GM18867 (cell line): Measurements from ENCODE around the gene KRTAP10-1.
"Not testable (repeated sequence)": the region's sequence is repeated elsewhere in the genome, so short reads cannot be mapped to it uniquely, and the experiment has no call there.

Experiments used
- ATAC-seq: cut with Tn5 transposase; IDR thresholded peaks from one replicate; pipeline ENCODE4 v1.9.1; 2021; ENCODE audit warnings: mild to moderate bottlenecking, moderate library complexity; ENCODE audit not compliant: unreplicated experiment

KRTAP10-1 gene, protein sequence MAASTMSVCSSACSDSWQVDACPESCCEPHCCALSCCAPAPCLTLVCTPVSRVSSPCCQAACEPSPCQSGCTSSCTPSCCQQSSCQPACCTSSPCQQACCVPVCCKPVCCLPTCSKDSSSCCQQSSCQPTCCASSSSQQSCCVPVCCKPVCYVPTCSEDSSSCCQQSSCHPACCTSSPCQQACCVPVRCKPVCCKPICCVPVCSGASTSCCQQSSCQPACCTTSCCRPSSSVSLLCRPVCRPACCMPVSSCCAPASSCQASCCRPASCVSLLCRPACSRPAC

DNA sequence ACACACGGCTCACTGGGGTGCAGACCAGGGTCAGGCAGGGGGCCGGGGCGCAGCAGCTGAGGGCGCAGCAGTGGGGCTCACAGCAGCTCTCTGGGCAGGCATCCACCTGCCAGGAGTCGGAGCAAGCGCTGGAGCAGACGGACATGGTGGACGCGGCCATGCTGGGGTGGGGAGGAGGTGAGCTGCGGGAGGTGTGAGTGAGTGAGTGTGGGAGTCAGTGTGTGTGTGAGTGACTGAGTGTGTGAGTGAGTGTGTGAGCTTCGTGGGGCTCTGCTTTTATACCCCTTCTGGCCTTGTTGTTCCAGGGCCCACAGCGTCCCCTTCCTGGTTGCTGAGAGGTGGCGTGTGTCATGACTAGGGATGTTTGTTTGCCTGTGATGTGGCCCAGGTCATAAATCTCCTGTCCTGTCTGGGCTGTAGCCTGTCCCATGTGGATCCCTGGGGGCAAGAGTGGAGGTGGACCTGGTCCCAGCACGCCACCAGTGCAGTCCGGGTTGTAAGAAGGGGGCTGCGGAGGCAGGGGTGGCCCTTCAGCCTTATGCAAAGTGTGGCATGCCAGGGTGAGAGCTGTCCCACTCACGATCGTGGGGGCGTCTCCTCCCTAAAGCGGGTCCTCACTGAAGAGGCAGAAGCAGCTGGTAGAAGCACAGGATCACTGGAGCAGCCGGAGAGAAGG is at the start of gene KRTAP10-1:
Gene KRTAP10-1, minus strand, starts transcription at position 205 of the 676 bp plus-strand sequence. Its CDS starts 45 bp downstream, at position 160.
- no peak for ATAC-seq

DNA sequence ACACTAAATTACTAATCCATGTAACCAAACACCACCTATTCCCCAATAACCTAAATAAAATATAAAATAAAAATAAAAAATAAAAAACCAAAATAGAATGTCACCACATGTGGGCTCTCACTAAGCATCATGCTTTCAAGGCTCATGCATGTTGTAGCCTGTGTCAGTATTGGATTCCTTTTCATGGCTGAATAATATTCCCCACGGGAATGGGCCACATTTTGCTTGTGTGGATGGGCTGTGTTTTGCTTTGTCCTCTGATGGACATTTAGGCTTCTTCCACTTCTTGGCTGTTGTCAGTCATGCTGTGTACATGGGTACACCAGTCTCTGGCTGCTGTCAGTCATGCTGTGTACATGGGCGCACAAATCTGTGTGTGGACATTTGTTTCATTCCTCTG is 49.1 kb upstream of the KRTAP10-1 start:
- no peak for ATAC-seq

DNA sequence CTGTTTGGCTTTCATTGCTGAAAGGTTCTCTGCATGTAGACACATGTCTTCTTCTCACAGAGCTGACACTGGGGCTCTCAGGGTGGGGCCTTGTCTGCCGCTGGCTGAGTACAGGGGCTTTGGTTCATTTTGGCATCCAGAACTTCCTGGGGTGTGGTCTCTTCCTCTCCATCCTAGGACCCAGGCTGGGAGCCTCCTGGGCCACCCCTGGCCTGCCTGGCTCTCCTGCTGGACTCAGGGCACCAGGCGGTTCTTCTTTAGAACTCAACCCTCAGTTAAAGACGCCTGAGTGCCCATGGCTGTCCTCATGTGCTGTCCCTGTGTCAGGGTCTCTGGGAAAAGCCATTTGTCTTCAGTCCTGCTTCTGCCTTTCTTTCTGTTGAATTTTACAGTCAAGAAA is 45.9 kb upstream of the KRTAP10-1 start:
- ATAC-seq: no peak

DNA sequence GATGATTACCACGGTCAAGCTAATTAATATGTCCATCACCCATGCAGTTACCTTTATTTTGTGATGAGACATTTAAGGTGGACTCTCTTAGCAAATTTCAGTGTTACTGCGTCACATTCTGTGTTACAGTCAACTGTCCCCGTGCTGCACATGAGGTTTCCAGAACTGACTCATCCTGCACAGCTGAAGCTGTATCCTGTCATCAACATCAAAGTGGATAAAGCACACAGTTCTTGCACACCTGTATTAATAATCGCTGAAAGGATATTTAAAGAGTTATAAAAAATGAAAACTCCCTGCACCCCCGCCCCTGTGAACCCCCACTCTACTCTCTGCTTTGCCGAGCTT is 43.8 kb upstream of the KRTAP10-1 start:
- no peak for ATAC-seq

DNA sequence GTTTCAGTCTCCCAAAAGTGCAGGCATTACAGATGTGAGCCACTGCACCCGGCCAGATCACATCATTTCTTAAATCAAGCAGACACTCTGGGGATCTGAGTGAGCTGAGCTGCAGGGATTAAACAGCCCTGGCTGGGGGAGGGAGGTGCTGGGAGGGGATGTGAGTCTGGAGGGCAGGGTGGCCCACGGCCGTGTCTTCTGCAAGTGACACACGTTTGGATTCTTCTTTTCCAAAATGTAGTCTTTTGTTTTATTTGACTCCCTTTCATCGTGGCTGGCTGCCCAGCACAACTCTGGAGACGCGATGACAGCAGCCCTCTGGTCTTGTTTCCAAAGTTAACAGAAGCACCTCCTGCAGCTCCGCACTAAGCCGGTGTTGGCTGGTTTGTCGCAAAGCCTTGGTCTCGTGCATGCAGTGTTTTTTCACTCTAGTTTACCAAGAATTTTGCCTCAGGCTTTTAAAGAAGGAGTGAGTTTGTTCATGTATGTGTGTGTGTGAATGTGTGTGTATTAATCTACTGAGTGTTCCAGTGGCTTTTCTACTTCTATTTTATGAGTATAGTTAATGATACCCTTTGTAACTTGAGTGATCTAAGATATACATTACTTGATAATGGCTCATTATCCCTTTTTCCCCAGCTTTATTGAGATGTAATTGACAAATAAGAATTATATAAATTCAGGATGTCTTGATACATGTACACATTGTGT is 43.2 kb upstream of the KRTAP10-1 start:
- no peak for ATAC-seq

DNA sequence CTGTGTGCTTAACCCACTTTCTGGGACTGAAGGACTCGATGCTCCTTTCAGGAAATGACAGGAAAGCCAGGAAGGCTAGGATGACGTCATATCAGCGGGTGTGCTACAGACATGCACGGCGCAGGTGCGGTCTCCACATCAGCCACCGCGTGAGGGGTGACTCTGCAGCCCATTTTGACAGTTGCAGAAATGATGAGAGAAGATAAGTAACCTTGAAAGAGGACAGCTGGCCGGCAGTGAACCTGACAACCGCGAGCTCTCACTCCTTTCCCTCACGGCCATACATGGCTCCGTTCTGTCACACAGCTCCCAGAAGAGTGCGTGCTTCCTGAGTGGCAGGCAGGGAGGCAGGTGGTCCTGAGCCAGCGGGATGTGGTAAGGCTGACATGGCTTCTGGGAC is 42.1 kb upstream of the KRTAP10-1 start:
- no peak for ATAC-seq

DNA sequence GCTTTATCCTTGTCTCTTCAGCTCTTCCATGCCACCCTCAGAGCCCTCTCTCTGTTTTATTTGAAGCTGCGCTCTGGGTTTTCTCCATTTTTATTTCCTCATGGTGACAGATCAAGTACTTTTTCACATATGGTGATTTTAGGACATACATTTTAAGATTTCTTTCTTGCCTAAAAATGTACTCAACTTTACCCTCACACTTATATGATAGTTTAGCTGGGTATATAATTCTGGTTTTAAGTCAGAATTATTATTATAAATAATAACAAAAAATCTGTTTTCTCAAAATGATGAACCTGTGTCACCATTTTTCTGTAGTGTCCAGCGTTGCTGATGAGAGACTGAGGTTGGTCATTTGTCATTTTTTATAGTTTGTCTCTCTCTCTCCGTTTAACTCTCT is 41.2 kb upstream of the KRTAP10-1 start:
- no peak for ATAC-seq

DNA sequence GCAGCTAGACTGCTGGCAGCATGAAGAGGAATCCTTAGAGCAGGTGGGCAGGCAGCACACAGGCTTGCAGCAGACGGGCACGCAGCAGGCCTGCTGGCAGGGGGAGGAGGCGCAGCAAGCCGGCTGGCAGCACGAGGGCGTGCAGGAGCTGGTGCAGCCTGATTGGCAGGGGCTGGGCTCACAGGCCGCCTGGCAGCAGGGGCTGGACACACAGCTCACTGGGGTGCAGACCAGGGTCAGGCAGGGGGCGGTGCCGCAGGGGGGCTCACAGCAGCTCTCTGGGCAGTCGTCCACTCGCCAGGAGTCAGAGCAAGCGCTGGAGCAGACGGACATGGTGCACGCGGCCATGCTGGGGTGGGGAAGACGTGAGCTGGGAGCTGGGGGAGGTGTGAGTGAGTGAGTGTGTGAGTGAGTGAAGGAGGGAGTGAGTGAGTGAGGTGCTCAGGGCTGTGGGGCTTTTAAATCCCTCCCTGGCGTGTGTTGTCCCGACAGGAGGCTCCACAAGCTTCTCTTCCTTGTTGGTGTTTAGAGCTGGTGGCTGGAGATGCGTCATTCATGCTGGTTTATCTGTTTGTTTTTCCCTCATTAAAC is 40.3 kb upstream of the KRTAP10-1 start, which contains the start of gene KRTAP10-5:
Gene KRTAP10-5, minus strand, starts transcription at position 374 of the 591 bp plus-strand sequence. Its CDS starts 26 bp downstream, at position 348.
- not testable (repeated sequence) for ATAC-seq

DNA sequence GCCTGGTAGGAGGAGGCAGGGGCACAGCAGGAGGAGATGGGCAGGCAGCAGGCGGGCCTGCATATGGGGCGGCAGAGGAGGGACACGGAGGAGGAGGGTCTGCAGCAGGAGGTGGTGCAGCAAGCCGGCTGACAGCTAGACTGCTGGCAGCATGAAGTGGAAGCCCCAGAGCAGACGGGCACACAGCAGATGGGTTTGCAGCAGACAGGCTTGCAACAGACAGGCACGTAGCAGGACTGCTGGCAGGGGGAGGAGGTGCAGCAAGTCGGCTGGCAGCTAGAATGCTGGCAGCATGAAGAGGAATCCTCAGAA is 39.8 kb upstream of the KRTAP10-1 start:
- ATAC-seq: no peak

DNA sequence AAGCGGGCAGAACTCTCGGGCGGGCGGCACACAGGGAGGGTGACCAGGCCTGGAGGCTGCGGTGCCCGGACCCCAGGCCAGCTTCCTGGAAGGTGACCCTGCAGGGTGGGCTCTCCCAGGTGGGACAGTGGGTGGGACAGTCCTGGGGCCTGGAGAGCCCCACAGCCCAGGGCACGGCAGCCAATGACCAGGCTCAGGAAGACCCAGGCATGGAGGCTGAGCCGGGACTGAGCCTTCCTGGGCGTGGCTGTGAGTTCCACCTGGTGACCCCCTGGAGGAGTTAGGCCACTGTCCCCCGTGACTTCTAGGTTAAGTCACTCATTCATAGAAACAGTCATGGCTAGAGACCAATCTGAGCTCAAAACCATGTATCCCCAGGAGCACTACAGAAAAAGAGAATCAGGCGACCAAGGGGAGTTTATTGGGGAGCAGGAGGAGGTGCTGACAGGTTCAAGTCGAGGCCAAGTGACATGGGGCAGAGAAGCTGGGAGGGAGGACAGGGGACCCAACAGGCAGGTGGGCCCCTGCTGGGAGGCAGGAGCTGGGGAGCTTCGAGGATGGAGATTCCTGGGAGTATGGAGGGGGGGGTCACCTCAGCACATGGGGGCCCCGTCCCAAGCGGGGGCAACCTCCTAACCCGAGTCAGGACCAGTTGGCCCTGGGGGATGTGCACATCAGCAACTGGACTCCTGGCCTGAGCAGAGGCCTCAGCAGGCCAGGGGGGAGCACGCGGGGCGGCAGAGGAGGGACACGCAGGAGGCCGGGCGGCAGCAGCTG is 39.2 kb upstream of the KRTAP10-1 start:
- ATAC-seq: no peak

DNA sequence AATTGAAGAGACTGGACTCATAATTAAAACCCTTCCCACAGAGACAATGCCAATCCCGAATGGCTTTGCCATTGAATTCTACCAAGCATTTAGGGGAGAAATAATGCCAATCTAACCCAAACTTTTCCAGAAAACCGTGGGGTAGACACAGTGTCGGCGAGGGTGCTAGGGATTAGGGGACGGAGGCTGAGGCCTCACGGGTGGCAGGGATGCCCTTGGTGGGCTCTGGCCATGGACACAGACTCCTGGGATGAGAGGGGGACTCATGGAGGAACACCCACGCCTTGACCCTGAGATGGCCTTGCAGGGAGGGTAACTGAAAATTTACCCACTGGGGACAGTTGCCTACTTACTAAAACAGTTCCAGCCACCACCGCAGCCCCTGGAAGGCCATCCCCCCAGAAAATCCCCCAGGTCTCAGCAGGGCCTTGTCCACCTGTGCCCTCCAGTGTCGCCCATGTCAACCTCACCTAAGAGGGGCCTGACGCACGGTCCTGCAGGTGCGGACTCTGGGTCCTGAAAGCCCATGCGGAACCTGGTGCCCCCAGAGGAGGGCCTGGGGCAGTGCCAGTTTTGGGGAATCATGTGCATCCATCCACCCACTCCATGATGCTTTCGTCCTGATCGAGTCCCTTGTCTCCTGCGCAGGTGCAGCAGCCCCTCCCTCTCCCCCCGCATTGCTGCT is 38.5 kb upstream of the KRTAP10-1 start:
- ATAC-seq: no peak

DNA sequence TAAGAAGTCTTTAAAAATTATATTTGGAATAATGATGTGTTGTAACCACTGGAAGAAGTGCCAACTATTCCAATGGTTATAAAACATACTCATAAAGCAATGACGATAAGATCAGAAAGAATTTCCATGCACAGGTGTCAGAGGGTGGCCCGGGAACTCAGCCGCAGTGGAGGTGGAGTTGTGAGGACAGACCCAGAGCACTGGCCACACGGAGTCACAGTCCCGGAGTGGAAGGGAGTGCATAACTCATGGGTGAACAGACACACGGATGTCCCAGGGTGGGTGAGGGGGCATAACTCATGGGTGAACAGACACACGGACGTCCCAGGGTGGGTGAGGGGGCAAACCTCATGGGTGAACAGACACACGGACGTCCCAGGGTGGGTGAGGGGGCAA is 36.0 kb upstream of the KRTAP10-1 start:
- no peak for ATAC-seq

DNA sequence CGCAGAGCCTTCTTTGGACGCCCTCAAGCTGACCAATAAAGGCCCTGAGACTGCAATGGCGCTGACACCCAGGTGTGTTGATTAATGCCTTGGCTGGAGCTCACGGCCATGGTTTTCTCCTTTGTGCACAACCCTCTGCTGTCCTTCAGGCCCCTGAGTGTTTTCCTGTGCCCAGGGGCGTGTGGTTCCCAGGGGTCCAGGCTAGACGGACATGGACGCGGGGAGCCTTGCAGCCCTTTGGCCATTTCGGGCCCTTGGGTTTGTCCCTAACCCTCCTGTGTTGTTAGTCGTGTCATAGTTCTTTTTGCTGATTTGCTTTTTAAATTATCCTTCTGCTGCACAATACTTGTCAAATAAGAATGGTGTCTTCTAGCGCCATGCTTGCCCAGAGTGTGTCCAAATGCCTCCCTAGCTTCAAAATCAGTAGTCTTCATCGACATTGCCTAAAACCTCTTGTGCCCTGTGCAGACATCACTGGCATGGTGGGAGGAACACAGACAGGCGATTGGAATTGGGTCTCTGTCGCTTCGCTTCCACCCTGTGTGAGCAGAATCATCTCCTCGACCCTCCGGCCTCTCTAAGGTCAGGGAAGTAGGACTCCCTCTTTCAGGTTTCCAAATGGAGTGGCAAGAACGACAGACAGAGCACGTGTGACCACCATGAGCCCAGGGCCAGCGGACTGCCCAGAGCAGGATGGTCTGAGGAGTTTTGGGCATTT is 35.5 kb upstream of the KRTAP10-1 start:
- ATAC-seq: no peak

DNA sequence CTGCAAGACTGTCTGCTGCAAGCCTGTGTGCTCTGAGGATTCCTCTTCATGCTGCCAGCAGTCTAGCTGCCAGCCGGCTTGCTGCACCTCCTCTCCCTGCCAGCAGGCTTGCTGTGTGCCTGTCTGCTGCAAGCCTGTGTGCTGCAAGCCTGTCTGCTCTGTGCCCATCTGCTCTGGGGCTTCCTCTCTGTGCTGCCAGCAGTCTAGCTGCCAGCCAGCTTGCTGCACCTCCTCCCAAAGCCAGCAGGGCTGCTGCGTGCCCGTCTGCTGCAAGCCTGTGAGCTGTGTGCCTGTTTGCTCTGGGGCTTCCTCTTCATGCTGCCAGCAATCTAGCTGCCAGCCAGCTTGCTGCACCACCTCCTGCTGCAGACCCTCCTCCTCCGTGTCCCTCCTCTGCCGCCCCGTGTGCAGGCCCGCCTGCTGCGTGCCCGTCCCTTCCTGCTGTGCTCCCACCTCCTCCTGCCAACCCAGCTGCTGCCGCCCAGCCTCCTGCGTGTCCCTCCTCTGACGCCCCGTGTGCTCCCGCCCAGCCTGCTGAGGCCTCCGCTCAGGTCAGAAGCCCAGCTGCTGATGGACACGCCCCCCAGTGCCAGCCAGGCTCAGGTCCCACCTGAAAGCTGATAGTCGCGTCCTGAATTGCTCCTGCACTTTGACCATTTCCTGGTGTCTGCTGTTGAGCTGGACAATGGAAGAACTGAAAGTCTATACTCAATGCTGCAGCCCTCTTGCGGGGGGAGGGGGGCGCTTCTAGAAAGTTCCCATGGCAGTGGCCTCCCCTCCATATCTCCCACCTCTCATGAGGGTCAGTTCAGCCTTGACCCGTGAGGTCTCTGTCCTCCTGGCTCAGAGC is 34.7 kb upstream of the KRTAP10-1 start:
- no peak for ATAC-seq

DNA sequence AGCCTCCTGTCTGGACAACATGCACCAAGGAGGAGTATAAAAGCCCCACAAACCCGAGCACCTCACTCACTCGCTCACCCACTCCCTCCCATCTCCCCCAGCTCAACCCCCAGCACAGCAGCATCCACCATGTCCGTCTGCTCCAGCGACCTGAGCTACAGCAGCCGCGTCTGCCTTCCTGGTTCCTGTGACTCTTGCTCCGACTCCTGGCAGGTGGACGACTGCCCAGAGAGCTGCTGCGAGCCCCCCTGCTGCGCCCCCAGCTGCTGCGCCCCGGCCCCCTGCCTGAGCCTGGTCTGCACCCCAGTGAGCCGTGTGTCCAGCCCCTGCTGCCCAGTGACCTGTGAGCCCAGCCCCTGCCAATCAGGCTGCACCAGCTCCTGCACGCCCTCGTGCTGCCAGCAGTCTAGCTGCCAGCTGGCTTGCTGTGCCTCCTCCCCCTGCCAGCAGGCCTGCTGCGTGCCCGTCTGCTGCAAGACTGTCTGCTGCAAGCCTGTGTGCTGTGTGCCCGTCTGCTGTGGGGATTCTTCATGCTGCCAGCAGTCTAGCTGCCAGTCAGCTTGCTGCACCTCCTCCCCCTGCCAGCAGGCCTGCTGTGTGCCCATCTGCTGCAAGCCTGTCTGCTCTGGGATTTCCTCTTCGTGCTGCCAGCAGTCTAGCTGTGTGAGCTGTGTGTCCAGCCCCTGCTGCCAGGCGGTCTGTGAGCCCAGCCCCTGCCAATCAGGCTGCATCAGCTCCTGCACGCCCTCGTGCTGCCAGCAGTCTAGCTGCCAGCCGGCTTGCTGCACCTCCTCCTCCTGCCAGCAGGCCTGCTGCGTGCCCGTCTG is 33.8 kb upstream of the KRTAP10-1 start, which contains the start of gene KRTAP10-4:
Gene KRTAP10-4, plus strand, starts transcription at position 100 of the 827 bp plus-strand sequence. Its CDS starts 30 bp downstream, at position 130.
- not testable (repeated sequence) for ATAC-seq

DNA sequence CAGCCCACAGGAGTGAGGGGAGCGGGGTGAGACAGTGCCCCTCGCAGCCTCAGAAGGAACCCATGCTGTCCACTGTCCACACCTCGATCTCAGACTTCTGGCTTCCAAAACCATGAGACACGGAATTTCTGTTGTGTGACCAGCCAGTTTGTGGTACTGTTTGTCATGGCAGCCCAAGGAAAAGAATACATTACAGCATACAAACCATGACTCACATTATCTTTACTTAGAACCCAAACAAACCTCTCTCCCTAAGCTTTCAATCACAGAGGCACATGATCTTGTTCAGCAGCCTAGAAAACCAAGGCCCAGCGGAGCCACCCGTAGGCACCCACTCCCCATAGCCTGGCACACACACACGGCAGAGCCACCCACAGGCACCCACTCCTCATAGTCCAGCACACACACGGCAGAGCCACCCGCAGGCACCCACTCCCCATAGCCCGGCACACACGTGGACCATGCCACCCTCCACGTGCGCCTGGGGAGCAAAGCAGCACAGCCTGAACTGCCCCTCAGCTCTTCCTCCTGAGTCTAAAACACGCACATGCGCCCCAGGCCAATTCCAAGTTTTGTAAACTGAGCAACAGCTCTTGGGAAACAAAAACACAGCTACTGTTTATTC is 33.1 kb upstream of the KRTAP10-1 start:
- ATAC-seq: no peak
